GM21360 (cell line): ENCODE measurements around the gene STOML2.
"Not testable (repeated sequence)": the region's sequence is repeated elsewhere in the genome, so short reads cannot be mapped to it uniquely, and the experiment has no call there.

Source experiments
- ATAC-seq: cut with Tn5 transposase; IDR thresholded peaks from one replicate; pipeline ENCODE4 v1.9.1; 2021; ENCODE audit warnings: mild to moderate bottlenecking, moderate library complexity; ENCODE audit not compliant: unreplicated experiment

The STOML2 gene, protein sequence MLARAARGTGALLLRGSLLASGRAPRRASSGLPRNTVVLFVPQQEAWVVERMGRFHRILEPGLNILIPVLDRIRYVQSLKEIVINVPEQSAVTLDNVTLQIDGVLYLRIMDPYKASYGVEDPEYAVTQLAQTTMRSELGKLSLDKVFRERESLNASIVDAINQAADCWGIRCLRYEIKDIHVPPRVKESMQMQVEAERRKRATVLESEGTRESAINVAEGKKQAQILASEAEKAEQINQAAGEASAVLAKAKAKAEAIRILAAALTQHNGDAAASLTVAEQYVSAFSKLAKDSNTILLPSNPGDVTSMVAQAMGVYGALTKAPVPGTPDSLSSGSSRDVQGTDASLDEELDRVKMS

DNA sequence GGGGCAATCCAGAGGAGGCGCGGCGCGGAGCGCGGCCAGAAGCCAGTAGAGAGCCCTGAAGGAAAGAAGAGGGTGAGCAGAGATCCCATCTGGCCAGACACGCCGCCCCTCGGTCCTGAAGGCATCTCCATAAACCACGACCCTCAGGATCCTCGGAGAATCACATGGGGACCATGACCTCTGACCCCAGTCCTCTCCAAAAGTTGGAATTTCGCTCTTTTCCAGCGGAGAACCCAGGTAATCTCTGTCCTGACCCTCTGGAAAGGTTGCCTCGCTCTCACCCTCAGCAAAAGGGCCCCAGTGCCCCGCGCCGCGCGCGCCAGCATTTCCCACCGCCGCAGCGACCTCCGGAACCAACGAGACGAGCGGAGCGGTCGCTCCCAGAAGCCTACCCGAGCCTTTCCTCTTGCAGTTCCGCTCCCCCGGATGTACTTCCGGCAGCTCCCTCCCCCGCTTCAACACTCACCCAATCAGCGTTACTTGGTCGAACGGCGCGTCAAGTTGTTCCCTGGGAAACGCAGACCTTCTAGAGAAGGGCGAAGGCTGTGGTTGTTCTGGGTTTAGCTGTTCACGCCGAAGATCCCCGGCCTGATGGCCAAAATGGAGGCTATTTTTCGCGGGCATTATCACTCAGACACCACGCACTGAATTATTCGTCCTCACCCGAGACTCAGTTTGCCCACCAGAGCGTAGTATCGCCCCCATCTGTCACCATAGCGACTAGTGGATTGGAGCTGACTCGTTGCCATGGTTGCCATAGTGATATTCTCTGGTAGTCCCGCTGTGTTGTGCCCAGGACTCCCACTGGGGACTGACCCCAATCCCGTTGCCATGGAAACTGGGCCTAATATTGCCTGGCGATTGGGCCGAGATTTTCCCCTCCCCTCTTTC is at the start of gene STOML2:
TSS of gene STOML2 (minus strand) at position 363 of the 891 bp plus-strand sequence. CDS start at position 326, 37 bp downstream.
- ATAC-seq, result peak; percentile 91

DNA sequence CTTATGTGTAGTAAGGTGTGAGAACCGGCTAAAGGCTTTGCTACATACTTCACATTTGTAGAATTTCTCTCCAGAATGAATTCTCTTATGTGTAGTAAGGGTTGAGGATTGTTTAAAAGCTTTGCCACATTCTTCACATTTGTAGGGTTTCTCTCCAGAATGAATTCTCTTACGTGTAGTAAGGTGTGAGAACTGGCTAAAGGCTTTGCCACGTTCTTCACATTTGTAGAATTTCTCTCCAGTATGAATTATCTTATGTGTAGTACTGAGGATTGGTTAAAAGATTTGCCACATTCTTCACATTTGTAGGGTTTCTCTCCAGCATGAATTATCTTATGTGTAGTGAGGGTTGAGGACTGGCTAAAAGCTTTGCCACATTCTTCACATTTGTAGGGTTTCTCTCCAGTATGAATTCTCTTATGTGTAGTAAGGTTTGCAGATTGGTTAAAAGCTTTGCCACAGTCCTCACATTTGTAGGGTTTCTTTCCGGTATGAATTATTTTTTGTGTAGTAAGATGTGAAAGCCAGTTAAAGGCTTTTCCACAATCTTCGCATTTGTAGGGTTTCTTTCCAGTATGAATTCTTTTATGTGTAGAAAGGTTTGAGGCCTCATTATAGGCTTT is 45.1 kb upstream of the STOML2 start:
- ATAC-seq, result not testable (repeated sequence)

DNA sequence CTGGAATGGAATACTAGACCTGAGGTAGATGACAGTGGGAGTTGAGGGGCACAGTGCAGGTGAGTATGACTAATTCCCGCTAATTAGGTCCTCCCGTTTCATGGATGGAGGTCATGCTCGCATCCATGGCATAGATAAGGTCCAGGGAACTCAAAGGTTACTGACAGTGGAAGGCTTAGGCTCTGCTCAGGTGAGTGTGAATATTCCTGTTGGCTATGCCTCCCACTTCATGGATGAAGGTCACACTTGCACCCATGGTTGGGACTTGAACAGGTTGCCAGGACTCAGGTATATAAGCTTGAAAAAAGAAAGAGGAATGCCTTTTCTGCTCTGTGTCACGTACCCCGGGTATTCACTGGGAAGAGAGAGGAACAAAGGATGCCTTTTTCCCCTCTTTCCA is 39.1 kb upstream of the STOML2 start:
- ATAC-seq, result no peak

DNA sequence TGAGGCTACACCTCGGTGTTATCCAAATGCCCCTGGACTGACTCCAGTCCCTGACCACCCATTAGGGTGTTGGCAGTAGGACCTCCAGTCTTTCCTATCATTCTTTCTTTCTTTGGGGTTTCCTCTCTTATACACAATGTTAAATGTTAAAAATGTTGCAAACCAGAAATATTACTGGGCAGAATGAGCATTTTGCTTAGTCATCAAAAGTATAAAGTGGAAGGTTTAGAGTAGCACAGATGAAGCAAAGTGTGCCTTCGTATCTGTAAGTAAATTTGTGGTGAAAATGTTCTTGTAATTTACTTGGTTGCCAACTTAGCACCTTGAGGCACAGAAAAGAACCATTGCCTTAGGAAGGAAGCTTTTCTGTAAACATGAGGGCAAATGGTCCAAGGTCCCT is 37.2 kb upstream of the STOML2 start:
- no peak for ATAC-seq

DNA sequence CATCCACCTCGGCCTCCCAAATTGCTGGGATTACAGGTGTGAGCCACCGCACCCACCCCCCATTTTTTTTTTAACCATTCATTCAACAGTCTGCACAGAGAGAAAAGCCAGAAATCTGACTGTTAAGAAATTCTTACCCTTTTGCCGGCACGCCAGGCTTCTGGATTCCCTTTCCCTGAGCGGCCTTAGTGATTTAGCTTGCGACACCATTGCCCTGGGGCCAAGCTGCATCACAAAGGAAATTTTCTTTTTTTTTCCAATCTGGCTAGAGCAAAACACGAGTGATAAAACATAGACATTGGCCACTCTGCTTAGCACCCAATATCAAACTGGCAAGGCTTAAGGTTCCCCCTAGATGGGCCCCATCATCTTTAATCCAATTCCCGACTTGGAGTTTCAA is 33.9 kb upstream of the STOML2 start:
- ATAC-seq, result no peak

DNA sequence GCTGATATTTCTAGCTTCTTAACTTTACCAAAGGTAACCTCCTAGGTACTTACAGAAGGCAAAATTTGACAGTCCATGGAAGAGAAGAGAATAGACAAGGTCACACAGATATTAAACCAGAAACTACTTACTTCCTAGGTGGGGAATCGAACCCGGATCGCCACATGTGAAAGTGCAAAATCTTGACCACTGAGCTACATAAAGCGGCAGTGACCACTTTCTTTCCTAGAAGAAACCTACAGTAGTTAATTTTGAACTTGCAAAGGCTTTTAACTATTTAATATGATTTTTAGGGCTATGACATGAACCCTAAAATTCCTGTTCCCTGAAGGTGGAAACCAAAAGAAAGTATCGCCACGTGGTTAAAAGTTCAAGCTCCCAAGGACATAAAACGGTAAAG is 33.1 kb upstream of the STOML2 start:
- no peak for ATAC-seq

DNA sequence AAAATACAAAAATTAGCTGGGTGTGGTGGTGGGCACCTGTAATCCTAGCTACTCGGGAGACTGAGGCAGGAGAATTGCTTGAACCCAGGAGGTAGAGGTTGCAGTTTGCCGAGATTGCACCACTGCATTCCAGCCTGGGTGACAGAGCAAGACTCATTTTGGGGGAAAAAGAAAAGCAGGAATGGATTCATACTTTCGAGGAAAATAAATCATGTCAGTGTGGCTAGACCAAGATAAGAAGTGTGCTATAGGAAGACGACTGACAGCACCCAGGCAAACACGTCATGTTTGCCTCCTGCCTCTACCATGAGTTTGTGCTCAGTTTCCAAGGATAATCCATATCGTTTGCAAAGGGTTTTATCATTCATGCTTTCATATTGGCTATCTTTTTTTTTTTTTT is 32.0 kb upstream of the STOML2 start:
- no peak for ATAC-seq

DNA sequence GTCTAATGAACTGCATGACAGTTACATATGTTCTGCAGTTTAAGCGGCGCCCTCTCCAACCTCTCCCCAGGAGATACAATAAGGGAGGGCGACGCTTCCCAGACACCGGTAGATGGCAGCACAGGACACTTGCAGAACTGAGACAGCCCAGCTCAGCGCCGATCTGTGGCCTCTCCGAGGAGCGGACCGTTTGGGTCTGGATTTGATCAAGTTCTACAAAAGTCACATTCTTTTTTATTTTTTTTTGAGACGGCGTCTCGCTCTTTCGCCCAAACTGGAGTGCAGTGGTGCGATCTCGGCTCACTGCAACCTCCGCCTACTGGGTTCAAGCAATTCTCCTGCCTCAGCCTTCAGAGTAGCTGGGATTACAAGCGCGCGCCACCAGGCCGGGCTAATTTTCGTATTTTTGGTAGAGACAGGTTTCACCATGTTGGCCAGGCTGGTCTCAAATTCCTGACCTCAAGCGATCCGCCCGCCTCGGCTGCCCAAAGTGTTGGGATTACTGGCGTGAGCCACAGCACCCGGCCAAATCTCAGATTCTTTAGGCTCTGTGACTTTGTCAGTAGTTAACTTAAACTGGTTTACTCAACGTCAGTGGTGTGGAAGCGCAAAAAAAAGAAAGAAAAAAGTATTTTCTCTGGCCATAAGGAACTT is 14.1 kb upstream of the STOML2 start:
- peak; percentile 38 for ATAC-seq

DNA sequence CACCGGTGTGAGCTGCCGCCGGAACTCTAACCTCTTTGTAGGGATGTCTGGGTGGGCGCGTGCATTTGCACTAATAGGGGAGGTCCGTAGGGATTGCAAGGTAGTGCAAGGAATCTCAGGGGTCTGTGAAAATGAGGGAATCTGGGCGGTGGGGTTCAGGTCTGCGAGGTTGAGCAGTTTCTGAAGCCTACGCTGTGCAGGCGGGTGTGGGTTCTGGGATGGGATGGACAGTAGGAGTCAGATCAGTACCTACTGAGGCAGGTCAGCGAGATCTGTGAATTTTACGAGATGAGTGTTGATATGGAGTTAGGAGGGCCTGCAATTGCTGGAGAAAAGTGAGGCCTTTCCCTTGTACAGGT is 13.6 kb upstream of the STOML2 start:
- peak; percentile 4 for ATAC-seq

DNA sequence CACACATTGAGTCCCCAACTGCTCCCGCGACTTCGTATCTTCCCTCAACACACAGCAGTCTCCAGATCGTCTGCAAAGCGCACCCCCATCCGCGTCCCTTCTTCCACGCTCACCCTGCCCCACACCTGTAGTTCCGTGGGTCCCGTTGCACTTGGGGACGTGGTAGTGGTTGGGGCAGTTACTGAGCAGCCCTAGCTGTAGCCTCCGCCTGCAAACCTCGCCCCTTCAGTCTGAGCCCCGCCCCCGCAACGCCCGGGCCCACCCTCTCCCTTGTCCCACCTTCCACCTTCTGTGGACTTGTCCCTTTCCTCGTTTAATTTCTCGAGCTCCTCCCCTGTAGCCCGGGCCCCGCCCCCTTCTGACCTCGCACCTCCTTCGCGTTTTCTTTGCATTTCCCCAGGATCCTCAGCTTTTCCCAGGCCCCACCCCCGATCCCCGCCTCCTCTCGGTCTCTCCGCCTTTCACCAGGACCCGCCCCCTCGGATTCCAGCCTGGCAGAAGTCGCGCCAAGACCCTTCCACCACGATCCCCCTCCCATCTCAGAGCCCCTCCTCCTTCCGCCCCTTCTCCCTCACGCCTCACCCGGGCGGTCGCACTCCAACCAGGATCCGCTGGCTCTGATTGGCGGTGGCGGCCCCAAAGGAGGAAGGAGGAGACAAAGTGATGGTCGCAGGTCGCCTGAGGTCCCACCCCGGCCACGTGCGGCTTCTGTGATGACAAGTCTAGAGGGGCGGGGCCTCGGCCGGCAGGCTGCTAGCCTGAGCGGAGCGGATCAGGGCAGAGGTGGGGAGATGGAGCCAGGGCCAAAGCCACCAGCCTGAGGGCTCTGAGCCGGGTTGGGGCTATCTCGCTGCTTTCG is 13.0 kb upstream of the STOML2 start, which contains the start of gene ATOSB:
TSS of gene ATOSB (minus strand) at position 183 of the 859 bp plus-strand sequence. CDS start 7,588 bp downstream, outside the sequence.
- peak; percentile 45 for ATAC-seq

DNA sequence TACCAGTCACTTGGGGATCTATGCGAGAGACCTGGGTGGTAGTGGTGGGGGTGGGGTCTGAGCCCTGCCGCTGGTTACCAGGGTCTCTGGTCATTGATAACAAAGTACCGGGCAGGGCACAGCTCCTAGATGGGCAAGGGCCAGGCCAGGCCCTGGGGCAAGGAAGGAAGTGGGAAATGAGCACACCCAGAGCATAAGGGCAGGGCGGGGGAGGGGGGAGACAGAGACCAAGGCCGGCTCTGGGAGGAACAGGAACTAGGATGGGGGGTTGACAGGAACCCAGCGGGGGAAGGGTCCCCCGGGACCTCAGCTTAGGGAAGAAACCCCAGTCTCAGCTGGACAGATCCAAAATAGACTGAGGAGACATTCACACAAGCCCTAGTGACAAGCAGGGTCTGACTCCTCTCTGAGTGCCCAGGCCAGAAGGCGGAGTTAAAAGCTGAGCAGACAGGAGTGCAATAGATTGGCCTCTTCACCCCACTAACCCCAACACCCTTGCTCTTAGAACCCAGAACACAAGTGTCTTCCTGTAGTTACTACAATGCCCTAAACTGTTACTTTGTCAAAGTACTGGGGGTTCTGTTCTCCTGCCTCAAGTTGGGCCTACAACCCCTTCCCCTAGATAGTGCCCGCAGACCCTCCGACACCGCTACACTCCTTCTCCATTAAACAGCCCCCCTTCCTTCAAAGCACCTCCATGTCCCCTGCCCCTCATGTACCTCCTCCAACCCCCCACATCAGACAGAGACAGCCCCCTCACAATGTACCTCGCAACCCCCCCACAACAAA is 12.1 kb upstream of the STOML2 start:
- no peak for ATAC-seq

DNA sequence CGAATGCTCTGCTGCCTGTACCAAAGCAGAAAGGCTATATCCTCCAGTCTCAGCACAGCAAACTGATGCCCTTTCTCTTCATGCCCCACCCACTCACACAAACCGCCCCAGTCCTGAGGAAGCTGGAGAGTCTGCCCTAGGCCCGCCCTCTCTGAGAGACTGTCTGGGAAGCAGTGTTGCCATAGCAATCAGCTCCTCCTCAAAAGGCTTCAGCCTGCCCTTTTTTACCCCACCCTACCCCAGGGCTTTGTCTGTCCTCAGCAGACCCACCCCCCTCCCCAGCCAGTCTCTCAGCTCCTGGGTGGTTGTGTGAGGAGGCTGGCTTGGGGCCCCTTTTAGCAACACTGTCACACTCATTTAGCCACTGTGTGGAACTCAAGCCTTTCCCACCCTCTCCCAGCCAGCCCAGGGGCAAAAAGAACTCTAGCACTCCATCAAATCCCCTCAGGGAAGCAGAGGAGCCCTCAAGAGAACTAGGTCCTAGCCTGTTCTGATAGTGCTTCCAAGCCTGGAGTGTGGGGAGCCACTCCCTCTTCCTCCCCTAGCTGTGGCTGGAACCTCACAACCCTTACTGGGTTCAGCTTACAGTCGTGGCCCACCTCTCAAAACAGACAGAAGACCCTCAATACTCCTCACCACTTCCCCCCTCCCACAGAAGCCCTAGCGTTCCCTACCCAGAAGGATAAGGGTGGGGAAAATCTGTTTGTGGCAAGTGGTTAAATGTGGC is 11.3 kb upstream of the STOML2 start:
- no peak for ATAC-seq

DNA sequence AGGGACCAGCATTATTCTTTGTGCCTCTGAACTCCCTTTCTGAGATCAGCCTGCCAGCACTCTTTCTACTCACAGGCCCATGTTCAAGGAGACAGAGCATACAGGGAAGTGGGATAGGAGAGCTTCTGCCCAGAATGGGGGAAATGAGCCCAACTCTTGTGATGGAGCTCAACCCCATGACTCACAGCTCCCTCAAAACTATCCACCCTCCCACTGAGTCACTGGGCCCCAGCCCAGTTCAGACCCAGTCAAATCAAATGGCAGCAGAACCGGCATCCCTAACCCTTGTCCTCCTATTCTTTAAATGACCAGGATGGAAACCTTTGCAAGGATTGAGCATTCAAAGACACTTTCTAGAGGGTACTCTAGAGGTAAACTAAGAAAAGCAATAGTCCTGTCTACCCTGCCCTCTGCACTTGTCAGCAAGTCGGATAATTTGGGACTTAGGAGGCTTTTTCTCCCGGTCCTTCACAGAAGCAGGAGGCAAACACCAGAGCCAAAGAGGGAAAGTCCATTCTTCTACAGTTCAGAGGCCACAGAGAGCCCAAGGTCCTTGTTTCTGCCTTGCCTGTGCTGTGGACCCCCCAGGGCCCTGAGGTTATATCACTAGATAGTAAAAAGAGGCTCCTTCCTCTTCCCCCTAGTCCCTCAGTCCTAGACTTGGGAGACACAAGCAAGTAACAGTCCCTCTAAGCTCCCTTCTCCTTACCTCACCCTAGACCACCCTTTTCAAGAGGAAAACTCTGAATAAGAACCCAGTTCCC is 9.5 kb upstream of the STOML2 start:
- ATAC-seq, result no peak

DNA sequence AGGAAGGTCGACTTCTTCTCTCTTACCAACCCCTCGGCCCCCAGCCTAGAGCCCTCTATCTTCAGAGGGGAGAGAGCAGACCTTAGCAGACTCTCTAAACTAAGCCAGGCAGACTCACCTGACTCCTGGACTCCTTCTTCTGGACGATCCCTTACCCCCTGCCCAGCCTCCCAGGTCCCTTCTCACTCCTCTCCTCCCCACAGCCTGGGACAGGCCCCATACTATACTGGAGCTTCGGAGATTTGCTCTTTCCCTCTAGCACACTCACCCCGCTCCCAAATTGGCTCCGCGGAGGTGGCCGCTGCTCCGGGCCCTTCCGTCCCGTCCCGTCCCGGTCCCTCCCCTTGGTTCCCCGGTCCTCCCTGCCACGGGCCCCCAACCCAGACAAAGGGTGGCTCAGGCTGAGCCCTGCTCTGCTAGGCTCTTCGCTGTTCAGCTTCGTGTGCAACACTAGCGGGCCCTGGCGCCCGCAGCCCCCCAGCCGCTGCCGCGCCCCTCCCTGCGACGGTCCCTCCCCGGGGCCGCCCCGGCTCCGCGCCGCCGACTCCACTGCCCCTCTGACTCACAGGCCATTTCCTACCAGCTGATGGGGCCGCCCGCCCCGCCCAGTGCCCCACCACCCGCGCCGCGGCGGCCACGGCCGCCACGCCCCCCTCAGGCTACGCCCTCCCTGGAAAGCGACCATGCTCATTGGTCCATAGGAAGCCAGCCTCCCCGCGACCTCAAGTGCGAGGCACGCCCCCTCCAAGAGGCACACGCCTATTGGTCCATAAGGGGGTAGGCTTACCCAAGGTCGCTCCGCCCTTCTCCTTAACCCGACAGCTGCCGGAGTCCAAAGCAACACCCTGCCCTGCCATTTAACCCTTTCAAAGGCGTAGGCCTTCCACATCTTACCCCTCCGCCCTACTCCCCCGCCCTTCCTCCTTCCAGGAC is 8.3 kb upstream of the STOML2 start:
- peak; percentile 59 for ATAC-seq

DNA sequence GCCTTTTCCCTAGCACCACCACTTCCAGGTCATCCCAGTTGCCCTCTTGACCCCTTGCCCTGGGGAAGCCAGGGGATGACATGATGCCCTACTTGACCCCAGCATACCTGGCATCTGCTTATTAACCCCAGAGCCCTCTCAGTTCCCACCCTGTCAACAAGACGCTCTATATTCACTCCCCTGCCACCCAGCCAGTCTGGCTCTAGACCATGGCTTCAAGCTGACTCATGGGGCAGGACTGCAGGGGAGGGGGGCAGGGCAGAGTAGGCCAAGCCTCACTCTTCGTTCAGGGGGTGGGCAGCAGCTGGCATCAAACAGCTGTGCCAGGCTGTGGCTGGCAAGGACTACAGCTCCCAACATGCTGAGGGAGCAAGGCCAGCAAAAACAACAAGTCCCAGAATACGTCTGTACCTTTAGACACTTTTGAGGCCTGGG is 7.4 kb upstream of the STOML2 start:
- no peak for ATAC-seq

DNA sequence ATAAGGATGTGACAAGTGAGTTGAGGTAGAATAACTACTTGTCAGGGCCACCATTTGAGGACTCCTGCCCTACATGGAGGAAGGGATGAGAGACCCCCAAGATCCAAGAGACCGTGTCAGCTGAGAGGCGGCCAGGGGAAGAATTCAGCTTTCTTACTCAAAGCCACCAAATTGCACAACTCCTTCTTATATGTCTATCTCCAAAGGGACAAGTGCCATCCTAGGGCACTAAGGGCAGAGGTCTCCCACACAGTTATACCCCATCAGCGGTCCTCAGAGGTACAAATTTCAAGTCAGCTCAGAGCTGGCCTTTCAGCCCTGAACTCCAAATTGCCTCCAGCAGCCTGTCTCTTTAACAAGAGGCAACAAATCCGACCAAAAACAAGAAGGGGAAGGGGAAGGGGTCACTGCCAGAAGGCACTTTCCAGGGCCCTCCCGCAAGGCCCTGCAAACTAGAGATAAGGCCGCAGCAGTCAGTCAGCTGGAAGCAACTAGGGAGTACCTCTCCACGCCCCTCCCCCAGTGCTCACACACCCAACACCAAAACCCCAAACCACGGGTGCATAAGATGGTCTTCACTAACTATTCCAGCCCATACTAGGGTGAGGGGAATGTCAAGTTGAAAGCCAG is 6.1 kb upstream of the STOML2 start:
- no peak for ATAC-seq
